ENCODE measurements around the gene NEU1.
"Not testable (repeated sequence)": the region's sequence is repeated elsewhere in the genome, so short reads cannot be mapped to it uniquely, and the experiment has no call there.

NEU1 gene

DNA sequence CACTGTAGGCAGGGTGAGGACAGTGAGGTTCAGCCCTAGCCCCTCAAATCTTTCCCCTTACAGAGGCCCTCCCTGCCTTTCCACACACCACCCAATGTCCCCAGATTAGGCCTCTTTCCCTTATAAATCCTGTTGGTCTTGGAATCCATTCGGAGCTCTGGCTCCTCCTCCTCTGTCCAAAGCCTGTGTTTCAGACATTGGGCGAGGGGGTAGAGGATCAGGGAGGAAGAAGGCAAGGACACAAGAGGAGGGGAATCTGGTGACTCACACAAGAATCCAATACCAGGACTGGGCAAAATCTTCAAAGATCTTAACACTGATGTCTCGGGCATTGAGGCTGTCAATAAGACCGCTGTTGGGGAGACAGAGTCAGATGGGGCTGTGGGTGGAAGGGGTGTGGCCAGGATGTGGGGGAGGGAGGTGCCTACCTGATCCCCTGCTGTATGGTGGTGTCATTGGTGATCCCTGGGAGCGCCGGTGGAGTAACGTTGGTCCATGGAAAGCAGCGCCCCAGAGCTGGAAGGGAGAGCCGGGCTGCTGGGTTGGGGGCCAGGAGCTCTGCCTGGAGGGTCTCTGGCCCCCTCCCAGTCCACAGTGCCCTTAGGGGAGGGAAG is 8.5 kb upstream of the NEU1 start:
- no peak for DNase-seq

DNA sequence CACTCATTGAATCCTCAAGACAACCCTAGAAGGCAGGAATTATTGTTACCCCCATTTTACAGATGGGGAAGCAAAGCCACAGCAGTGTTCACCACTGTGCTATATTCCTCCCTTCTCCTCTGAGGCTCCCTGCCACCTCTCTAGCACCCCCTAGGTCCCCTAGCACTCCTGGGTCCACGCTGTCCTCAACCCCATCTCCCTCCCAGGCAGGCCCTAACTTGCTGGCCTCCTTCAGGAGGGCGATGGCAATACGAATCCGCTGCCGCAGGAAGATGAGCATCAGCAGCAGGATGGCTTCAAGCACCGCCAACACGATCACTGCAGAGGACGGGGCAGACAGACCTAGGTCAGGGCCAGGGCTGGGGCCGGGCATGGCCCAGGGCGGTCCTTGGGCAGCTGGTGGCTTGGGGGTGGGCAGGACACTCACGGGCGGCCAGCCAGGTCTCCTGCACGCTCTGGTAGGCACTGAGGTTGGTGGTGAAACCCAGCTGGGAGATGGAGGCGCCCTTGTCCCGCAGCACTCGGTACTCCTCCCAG is 7.8 kb upstream of the NEU1 start:
- DNase-seq, result no peak

DNA sequence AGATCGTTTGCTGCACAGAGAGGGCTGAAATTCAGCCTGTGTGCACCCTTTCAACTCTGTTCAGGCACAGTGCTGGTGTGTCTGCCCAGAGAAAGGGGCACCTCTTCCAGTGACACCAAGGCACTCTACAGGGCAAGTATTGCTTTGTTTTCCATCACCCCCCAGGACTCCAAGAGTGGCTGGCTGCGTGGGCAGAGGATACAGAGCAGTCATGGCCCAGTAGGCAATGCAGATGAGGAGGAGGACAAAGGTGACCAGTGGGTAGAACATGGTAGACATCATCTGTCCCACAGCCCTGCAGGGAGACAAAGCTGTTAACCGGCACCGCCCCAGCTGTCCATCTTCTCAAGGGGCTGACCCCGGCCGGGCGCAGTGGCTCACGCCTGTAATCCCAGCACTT is 6.7 kb upstream of the NEU1 start:
- DNase-seq, result no peak

DNA sequence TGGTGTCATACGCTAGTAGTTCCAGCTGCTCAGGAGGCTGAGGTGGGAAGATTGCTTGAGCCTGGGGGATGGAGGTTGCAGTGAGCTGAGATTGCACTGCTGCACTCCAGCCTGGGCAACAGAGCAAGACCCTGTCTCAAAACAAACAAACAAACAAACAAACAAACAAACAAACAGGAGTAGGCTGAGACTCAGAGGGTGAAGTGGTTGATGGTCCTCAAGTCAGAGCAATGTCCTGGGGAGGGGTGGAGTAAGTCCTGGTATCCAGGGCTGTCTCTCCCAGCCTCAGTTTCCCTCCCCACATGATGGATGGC is 6.0 kb upstream of the NEU1 start:
- not testable (repeated sequence) for DNase-seq

DNA sequence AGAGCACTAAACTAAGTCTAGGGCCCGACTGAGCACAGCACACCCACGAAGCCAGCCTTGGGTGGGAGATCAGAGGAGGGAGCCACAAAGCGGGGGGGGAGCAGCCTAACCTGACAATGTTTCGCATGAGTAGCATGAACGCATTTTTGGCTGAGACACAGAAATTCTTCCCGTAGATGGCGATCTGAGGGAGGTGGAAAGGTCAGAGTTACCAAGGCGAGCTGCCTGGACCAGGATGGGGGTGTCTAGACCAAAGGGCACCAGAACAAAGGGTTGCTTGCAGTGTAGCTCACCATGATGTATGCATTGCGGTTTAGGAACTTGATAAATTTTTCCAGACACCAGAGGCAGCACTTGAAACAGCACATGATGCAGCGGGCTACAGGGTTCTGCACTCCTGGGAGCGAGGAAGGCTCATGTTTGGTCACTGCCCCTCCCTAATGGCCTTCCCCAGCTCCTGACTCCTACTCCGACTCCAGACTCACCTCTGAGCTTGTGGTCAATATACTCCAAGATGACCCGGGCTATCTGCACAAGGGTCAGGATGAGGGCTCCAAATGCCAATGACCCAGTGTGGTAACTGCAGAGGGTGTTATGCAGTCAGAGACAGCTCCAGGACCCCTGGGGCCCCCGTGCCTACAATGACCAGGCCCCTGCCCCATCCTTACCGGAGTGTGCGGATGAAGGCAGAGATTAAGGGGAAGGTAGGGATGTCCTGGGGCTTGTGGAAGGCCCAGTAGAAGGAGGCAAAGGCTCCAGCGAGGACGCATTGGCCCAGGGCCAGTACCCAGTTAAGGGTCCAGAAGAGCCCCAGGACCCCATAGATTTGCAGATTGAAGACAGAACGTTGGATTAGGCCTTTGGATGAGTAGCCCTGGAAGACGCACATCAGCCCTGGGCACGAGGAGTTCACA is 2.8 kb upstream of the NEU1 start:
- DNase-seq, result no peak

DNA sequence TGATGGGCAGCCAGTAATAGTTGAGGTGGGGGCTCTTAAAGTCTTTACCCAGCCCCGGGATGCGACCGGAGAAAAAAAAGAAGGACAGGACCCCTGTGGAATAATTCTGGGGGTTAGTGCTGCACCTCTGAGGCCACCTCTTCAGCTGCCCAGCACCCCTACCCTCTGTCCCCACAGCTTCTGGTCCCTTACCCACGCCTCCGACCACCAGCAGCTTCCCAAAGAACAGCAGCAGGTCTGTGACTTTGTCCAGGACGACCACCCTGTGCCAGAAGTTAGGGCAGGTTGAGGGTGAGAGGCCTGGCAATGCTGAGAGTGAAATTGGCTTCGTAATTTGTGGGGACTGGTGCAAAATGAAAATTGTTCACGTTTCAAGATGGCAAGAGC is 2.2 kb upstream of the NEU1 start:
- DNase-seq, result no peak

DNA sequence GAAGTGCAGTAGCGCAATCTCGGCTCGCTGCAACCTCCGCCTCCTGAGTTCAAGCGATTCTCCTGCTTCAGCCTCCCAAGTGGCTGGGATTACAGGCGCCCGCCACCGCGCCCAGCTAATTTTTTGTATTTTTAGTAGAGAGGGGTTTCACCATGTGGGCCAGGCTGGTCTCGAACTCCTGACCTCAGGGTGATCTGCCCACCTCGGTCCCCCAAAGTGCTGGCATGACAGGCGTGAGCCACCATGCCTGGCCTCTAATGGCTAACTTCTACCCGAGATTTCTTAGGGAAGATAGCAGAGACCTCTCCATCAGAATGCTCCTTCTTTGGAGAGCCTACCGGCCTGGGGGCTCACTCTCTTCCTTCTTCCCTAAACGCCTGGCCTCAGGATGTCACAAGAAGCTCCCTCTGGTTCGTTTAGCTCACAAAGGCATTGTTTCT is 1.5 kb upstream of the NEU1 start:
- not testable (repeated sequence) for DNase-seq

DNA sequence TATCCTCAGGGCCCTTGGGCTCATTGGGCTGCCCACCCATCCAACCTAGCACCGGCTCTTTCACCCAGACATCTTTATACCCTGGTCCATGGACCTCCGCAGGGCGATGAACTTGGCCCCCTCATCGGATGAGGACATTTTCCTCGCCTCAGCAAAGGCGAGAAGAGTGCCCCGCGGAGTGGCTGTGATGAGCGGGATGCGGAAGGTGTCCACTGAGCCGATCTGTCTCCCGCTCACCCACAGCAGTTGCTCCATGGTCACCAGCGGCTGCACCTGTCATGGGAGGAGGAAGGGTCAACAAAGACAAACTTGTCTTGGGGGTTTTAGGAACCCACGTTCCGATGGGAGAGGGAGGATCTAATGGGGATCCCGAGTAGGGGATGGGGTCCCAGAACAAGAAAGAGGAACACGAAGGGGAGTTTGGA is 690 bp downstream of the NEU1 start:
- DNase-seq, result no peak

DNA sequence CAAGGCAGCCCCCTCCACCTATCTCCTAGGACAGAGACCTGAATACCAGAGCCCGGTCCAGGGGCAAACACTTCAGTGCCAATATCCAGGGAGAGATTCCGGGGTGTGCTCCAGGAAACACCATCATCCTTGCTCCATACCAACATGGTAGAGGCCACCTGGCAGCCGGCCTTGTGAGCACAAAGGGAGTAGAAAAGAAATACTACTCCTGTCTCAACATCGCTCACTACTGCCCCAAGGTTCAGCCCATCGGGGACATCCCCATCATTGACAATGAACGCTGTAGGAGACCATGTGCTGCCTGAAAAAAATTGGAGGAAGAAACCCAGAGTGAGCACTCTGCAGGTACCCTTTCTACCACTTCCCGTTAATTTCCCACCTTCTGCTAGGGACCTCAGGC is 1.5 kb downstream of the NEU1 start:
- no peak for DNase-seq

DNA sequence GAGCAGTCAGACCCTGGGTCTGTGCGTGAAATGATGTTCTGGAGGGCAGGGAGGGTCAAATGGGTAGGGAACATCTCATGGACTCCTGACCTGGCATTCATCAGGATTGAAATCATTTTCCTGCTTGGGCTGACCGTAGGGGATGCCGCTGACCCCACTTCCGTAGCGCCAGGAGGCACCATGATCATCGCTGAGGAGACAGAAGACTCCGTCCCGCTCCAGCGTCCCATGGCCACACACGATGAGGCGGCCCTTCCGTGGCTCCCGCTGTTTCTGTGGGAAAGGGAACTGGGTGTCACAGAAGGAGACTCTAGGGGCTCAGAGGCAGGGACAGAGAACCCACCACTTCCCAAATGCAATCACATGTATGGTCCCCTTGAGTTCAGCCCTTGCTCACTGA is 2.3 kb downstream of the NEU1 start:
- no peak for DNase-seq

DNA sequence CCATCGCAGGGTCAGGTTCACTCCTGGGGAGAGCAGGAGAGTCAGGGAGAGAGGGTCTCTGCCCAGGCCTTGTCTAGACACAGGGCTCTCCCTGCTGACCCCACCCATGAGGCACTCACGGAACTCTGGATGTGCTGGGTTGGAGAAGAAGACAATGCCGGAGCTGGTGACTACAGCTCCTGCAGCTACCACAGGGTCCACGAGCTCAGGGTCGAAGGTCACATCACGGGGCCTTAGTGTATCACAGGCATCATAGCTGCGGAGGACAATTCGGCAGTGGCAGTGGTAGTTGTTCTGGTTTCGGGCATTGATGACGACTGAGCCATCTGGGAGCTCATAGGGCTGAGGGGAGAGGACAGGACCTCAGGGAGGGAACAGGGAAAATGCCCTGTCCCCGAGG is 2.7 kb downstream of the NEU1 start:
- no peak for DNase-seq

DNA sequence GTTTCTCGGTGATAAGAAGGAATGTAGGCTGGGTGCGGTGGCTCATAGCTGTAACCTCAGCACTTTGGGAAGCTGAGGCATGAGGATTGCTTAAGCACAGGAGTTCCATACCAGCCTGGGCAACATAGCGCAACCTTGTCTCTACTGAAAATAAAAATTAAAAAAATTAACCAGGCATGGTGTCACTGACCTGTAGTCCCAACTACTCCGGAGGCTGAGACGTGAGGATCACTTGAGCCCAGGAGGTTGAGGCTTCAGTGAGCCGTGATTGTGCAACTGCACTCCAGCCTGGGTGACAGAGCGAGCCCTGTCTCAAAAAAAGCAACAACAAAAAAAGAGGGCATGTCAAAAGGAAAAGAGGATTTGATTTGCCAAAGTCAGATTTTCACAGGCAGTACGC is 3.9 kb downstream of the NEU1 start:
- no peak for DNase-seq

DNA sequence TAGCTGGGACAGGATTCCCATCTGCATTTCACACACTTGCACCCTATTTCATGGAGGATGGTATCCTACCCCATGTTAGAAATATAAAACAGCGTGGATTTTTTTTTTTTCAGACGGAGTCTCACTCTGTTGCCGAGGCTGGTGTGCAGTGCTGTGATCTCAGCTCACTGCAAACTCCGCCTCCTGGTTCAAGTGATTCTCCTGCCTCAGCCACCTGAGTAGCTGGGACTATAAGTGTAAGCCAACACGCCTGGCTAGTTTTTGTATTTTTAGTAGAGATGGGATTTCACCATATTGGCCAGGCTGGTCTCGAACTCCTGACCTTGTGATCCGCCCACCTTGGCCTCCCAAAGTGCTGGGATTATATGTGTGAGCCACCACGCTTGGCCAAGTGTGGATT is 4.8 kb downstream of the NEU1 start:
- not testable (repeated sequence) for DNase-seq

DNA sequence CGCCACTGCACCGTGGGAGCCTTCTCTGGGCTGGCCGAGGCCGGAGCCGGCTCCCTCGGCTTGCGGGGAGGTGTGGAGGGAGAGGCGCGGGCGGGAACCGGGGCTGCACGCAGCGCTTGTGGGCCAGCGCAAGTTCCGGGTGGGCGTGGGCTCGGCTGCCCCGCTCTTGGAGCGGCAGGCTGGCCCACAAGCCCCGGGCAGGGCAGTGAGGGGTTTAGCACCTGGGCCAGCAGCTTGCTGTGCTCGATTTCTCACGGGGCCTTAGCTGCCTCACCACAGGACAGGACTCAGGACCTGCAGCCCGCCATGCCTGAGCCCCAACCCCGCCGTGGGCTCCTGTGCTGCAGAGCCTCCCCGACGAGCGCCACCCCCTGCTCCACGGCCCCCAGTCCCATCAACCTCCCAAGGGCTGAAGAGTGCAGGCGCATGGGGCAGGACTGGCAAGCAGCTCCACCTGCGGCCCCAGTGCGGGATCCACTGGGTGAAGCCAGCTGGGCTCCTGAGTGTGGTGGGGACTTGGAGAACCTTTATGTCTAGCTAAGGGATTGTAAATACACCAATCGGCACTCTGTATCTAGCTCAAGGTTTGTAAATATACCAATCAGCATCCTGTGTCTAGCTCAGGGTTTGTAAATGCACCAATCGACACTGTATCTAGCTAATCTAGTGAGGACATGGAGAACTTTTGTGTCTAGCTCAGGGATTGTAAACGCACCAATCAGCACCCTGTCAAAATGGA is 10.5 kb downstream of the NEU1 start:
- not testable (repeated sequence) for DNase-seq

DNA sequence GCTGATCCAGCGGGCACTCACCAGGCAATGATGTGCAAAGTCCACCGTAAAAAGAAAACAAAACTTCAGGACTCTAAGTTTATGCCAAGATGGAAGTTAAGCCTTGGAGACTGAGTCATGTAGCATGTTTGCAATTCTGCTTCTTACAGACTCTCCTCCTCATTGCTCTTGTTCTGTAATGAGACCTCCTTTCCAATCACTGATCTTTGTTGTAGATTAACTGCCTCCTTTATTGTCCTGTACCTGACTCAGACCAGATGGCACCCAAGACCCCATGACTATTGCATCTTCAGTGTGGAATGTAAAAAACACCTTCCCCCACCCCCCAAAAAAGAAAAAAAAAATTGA is 11.2 kb downstream of the NEU1 start:
- DNase-seq, result no peak

DNA sequence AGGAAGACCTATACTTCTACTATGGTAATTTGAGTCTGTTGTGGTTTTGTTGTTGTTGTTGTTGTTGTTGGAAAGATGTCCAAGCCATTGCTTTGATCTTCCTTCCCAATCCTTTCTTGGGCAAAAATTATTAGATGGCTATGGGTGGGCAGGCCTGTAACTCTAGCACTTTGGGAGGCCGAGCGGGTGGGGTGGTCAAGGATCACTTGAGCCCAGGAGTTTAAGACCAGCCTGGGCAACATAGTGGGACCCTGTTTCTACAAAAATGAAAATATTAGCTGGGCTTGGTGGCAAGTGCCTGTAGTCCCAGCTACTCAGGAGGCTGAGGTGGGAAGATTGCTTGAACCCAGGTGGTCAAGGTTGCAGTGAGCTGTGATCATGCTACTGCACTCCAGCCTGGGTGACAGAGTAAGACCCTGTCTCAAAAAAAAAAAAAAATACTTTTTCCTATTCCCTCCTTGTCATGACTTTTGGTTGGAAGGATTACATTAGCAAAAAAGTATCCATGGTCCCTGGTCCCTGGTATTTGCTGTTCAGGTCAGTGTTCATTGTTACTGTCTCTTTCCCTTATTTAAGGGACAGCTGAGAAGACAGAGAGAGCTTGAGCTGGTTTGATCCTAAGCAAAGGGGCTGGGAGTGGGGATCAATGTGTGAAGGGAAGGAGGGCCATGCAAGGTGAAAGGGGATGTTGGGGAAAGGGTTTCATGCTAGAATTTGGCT is 11.7 kb downstream of the NEU1 start:
- no peak for DNase-seq

DNA sequence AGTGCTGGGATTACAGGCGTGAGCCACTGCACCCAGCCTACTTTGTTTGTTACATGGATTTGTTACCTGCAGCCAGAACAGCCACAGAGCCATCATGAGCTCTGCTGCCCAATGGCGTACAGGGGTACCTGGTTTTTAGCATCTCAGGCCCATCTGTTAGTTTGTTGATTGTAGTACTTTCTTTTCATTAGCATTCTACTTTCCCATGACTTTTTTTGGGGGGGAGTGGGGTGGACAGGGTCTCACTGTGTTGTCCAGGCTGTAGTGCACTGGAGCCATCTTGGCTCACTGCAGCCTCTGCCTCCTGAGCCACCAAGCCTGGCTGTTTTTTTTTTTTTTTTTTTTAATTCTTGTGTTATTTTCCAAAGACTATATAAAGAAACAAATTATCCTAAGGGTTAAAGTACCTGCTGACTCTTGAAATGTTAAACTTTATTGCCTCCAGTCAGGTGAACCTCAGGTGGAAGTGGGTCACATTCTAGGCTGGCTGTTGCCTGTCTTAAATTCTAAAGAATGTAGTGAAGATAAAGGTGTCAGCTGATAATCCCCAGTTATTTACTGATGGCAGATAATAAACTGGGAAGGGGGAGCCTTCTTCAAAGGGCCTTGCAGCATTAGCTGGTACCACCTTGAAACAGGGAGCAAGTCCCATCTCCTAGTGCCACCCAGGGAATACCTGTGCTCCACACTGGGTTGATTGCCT is 15.2 kb downstream of the NEU1 start:
- DNase-seq, result no peak

DNA sequence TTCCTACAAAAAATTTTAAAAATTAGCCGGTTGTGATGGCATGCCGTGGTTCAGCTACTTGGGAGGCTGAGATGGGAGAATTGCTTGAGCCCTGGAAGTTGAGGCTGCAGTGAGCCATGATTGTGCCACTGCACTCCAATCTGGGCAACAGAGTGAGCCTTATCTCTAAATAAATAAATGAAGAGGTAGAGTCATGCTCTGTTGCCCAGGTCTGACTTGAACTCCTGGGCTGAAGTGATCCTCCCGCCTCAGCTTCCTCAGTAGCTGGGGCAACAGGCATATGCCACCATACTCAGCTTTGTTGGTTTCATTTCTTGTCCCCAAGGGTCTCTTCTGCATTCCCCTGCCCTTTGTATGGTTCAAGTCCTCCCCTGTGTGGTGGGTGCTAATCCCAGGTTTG is 18.1 kb downstream of the NEU1 start:
- no peak for DNase-seq

DNA sequence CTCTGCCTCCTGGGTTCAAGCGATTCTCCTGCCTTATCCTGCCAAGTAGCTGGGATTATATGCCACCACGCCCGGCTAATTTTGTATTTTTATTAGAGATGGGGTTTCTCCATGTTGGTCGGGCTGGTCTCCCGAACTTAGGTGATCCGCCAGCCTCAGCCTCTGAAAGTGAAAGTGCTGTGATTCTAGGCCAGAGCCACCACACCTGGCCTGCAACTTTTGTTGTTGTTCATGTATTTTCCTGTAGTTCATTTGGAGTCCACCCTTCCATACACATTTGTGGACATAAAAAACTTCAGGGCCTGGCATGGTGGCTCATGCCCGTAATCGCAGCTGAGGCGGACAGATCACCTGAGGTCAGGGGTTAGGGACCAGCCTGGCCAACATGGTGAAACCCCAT is 20.6 kb downstream of the NEU1 start:
- DNase-seq, result no peak

DNA sequence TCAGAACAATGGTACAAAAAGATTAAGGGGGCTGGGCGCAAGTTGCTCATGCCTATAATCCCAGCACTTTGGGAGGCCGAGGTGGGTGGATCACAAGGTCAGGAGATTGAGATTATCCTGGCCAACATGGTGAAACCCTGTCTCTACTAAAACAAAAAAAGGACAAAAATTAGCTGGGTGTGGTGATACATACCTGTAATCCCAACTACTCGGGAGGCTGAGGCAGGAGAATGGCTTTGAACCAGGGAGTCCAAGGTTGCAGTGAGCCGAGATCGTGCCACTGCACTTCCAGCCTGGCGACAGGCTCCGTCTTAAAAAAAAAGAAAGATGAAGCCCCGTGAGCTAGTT is 22.9 kb downstream of the NEU1 start:
- DNase-seq, result not testable (repeated sequence)

DNA sequence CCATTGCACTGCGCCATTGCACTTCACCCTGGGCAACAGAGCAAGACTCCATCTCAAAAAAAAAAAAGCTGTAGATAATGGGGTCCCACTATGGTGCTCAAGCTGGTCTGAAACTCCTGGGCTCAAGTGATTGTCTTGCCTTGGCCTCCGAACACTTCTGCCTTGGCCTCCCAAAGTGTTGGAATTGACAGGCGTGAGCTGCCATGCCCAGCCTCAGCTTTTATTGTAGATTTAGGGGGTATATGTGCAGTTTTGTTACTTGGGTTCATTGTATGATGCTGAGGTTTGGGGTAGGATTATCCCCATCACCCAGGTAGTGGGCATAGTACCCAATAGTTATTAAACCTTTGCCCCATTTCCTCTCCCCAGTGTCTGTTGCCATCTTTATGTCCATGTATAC is 23.7 kb downstream of the NEU1 start:
- DNase-seq, result no peak

DNA sequence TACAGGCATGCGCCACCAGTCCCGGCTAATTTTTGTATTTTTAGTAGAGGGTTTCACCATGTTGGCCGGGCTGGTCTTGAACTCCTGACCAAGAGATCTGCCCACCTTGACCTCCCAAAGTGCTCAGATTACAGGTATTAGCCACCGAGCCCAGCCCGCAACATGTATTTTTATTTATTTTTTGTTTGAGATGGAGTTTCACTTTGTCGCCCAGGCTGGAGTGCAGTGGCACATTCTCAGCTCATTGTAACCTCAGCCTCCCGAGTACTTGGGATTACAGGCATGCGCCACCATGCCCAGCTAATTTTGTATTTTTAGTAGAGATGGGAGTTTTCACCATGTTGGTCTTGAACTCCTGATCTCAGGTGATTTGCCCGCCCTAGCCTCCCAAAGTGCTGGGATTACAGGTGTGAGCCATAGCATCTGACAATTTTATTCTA is 24.5 kb downstream of the NEU1 start:
- not testable (repeated sequence) for DNase-seq

Measured in CD4-positive, alpha-beta T cell treated with Interleukin-21 for 1 hour (primary cell).